Lung (tissue), 12 donors: ENCODE data around the gene LCN10. TPM values are rescaled to one million over a fixed set of nuclear protein-coding genes. Genes with fewer than 3 reads are reported as not detected.
"Not testable (repeated sequence)": the region's sequence is repeated elsewhere in the genome, so short reads cannot be mapped to it uniquely, and the experiment has no call there.

Source experiments
- ATAC-seq: fragments of 200-7000 bp; cut with Tn5 transposase; one replicate; pipeline ENCODE4 v1.9.1; 2020; ENCODE audit warnings: moderate number of reproducible peaks; ENCODE audit not compliant: insufficient read depth, low FRiP score
- DNase-seq, 3 donors: peaks; one replicate each; pipeline ENCODE4 v3.0.0-alpha.2; 2013 to 2017
- H3K27ac ChIP-seq, 2 donors: one replicate each; pipeline ENCODE4 v1.5.1; 2013; ENCODE audit warnings: mild to moderate bottlenecking in 2 of 2, moderate library complexity in 2 of 2, control low read depth in 1 of 2, inconsistent platforms in 1 of 2, low read depth in 1 of 2, low read length in 1 of 2
- H3K27me3 ChIP-seq, 3 donors: one replicate each; pipeline ENCODE4 v1.5.1; 2013; ENCODE audit warnings: low read length in 2 of 3; ENCODE audit not compliant: control insufficient read depth in 3 of 3, insufficient read depth in 3 of 3
- H3K36me3 ChIP-seq, 4 donors: one replicate each; pipeline ENCODE4 v1.5.1; 2013; ENCODE audit warnings: low read length in 4 of 4, mild to moderate bottlenecking in 1 of 4, moderate library complexity in 1 of 4; ENCODE audit not compliant: control insufficient read depth in 4 of 4, insufficient read depth in 4 of 4
- H3K4me1 ChIP-seq, 5 donors: one replicate each; pipeline ENCODE4 v1.5.1; 2013; ENCODE audit warnings: low read length in 5 of 5, mild to moderate bottlenecking in 2 of 5, moderate library complexity in 1 of 5; ENCODE audit not compliant: control insufficient read depth in 5 of 5, insufficient read depth in 5 of 5
- H3K4me3 ChIP-seq: one replicate; pipeline ENCODE4 v1.5.1; 2013; ENCODE audit warnings: mild to moderate bottlenecking, control low read depth, moderate library complexity
- H3K9ac ChIP-seq, 2 donors: one replicate each; pipeline ENCODE4 v1.5.1; 2013; ENCODE audit warnings: low read length in 2 of 2, control low read depth in 1 of 2; ENCODE audit not compliant: insufficient read depth in 1 of 2
- H3K9me3 ChIP-seq, 4 donors: one replicate each; pipeline ENCODE4 v1.5.1; 2013; ENCODE audit warnings: low read length in 3 of 4, mild to moderate bottlenecking in 1 of 4, moderate library complexity in 1 of 4; ENCODE audit not compliant: control insufficient read depth in 4 of 4, insufficient read depth in 3 of 4
- CTCF ChIP-seq: IDR thresholded peaks from 2 replicates; pipeline ENCODE4 v1.5.1; 2012; ENCODE audit warnings: mild to moderate bottlenecking; ENCODE audit errors: control extremely low read depth, extremely low read depth
- WGBS, 2 donors: extraction: QIAGEN DNeasy Blood & Tissue Kit; methylation state at CpG; one replicate each; pipeline ENCODE4 v1.1.7; 2013; 5-methylcytosine and 5-hydroxymethylcytosine counted together
- polyA plus RNA-seq, 2 donors: library from polyadenylated mRNA; stranded (reverse); fragments of 200-250 nt; gene quantifications; one replicate each; pipeline ENCODE4 v1.2.1, GENCODE V29; 2013
- total RNA-seq, 2 donors: library from RNA; depleted of rRNA in 1 of 2; stranded (reverse); fragments of >200 nt in 1 of 2; gene quantifications; one replicate each; pipeline ENCODE4 v1.2.1, GENCODE V29; 2014 to 2021
- donor health status: control.
- donor health status: control.
- donor health status: Bipolar disorder and iron deficiency.
- donor health status: healthy.
- donor health status: DM: yes; HTN: yes; CAD: no.

Gene LCN10
- total and polyA plus RNA-seq, 4 donors = 0.72 to 6.4 (median 4.7) TPM; not detected in 1

- H3K4me1 ChIP-seq = peaks cover 0 to 3% (median 0%) of the 10 kb centered on the region in 5 donors
- no peak overlapping the region for H3K9ac ChIP-seq
- no peak overlapping the region for H3K27ac ChIP-seq
- no peak overlapping the region for H3K4me3 ChIP-seq
- H3K9me3 ChIP-seq = peaks cover 0 to 9% (median 3%) of the 10 kb centered on the region in 4 donors
- no peak for DNase-seq
- no peak for TF ChIP-seq CTCF
- ATAC-seq = no peak
- H3K27me3 ChIP-seq = no peaks in the 10 kb centered on the region
- H3K36me3 ChIP-seq = no peaks in the 10 kb centered on the region
- 98 to 100% methylated on average over 4 of the region's 4 CpGs for WGBS, 2 donors
These were observed 13.3 kb upstream of the LCN10 start for GRCh38 chr9:136756134-136756438.

- not testable (repeated sequence) for H3K4me1 ChIP-seq, ATAC-seq, H3K9ac ChIP-seq, H3K27ac ChIP-seq, H3K36me3 ChIP-seq, H3K27me3 ChIP-seq, H3K9me3 ChIP-seq, H3K4me3 ChIP-seq, DNase-seq
- 90 to 91% methylated on average over 22 of the region's 22 CpGs for WGBS, 2 donors
These were observed 12.8 kb upstream of the LCN10 start for GRCh38 chr9:136755302-136756133.

GRCh38 chr9:136754626-136755301 lies 12.0 kb upstream of the LCN10 start:
- no peaks in the 10 kb centered on the region for H3K27me3 ChIP-seq
- no peak overlapping the region for H3K4me3 ChIP-seq
- H3K4me1 ChIP-seq = peaks cover 0 to 3% (median 0%) of the 10 kb centered on the region in 5 donors
- no peaks in the 10 kb centered on the region for H3K36me3 ChIP-seq
- no peak overlapping the region for H3K27ac ChIP-seq
- peaks cover 0 to 9% (median 3%) of the 10 kb centered on the region in 4 donors for H3K9me3 ChIP-seq
- no peak for ATAC-seq
- WGBS, 2 donors = 85 to 89% methylated on average over 24 of the region's 24 CpGs
- no peak for DNase-seq
- no peak for TF ChIP-seq CTCF
- no peak overlapping the region for H3K9ac ChIP-seq

- no peak for TF ChIP-seq CTCF
- no peak overlapping the region for H3K27ac ChIP-seq
- H3K27me3 ChIP-seq = no peaks in the 10 kb centered on the region
- no peak for DNase-seq
- H3K4me1 ChIP-seq = peaks cover 0 to 3% (median 0%) of the 10 kb centered on the region in 5 donors
- no peak overlapping the region for H3K4me3 ChIP-seq
- H3K9me3 ChIP-seq = peaks cover 0 to 9% (median 3%) of the 10 kb centered on the region in 4 donors
- H3K36me3 ChIP-seq = no peaks in the 10 kb centered on the region
- no peak for ATAC-seq
- no peak overlapping the region for H3K9ac ChIP-seq
- 61 to 73% methylated on average over 15 to 17 of the region's 17 CpGs for WGBS, 2 donors
These were observed 11.4 kb upstream of the LCN10 start for GRCh38 chr9:136754059-136754572.
